Right ventricle myocardium inferior (tissue), 1 donor: Measurements from ENCODE around the gene AMPD1. TPM values are rescaled to one million over a fixed set of nuclear protein-coding genes. Genes with fewer than 3 reads are reported as not detected.

Source experiments
- ATAC-seq: fragments of 200-7000 bp; cut with Tn5 transposase; one replicate; pipeline ENCODE4 v1.9.1; 2020; ENCODE audit warnings: mild to moderate bottlenecking, moderate library complexity
- DNase-seq: peaks from one replicate; pipeline ENCODE4 v3.0.0; 2021; ENCODE audit errors: missing footprints
- intact Hi-C: fragments of 100-400 bp; cut with DNase I; formaldehyde crosslinking; loops from one replicate; pipeline ENCODE4 v1.11.0; 2022
- total RNA-seq: library from RNA; stranded (reverse); fragmentation: NEBNext Ultra II Directional; extraction: Animal tissue kit (Norgen Biotek cat#: 25700); gene quantifications from one replicate; pipeline ENCODE4 v1.2.1, GENCODE V29; 2021
- donor health status: DM: no; HTN: yes; CAD: no; lungs with severe emphysema.

AMPD1 gene
- total RNA-seq, 1 donor from 2014 or later: not detected

- DNase-seq (no peak), ATAC-seq (no peak)
- intact Hi-C loops: no loop called here
These were observed 7.9 kb upstream of the AMPD1 start for GRCh38 chr1:114703242-114703641.

GRCh38 chr1:114702737-114703136 lies 7.4 kb upstream of the AMPD1 start:
- DNase-seq (no peak), ATAC-seq (no peak)
- intact Hi-C loops: no loop called here

- DNase-seq: no peak
- intact Hi-C loops: no loop called here
- ATAC-seq: no peak
These were observed 6.6 kb upstream of the AMPD1 start for GRCh38 chr1:114701931-114702330.

- no peak for ATAC-seq
These were observed 4.8 kb upstream of the AMPD1 start for GRCh38 chr1:114700036-114700600.

GRCh38 chr1:114696810-114697209 lies 1.5 kb upstream of the AMPD1 start:
- intact Hi-C loops: no loop called here
- DNase-seq (no peak), ATAC-seq (no peak)

More at GRCh38 chr1:114700036-114700600, 4.8 kb upstream of the AMPD1 start:
- DNase-seq: no peak
- intact Hi-C loops: no loop called here

- no peak for DNase-seq
- intact Hi-C loops: no loop called here
- no peak for ATAC-seq
These were observed 621 bp downstream of the AMPD1 start for GRCh38 chr1:114694540-114695310.

- ATAC-seq (no peak), DNase-seq (no peak)
- intact Hi-C loops: no loop called here
These were observed 2.4 kb downstream of the AMPD1 start for GRCh38 chr1:114692947-114693346.

- intact Hi-C loops: no loop called here
- DNase-seq: no peak
- no peak for ATAC-seq
These were observed 4.3 kb downstream of the AMPD1 start for GRCh38 chr1:114691061-114691460.

- intact Hi-C loops: no loop called here
- DNase-seq (no peak), ATAC-seq (no peak)
These were observed 5.2 kb downstream of the AMPD1 start for GRCh38 chr1:114690148-114690547.

GRCh38 chr1:114688526-114688925 lies 6.8 kb downstream of the AMPD1 start:
- intact Hi-C loops: no loop called here
- ATAC-seq (no peak), DNase-seq (no peak)

GRCh38 chr1:114685851-114686250 lies 9.5 kb downstream of the AMPD1 start:
- intact Hi-C loops: no loop called here

GRCh38 chr1:114677691-114678090 lies 17.7 kb downstream of the AMPD1 start:
- ATAC-seq: no peak
- no peak for DNase-seq
- intact Hi-C loops: no loop called here

More at GRCh38 chr1:114685851-114686250, 9.5 kb downstream of the AMPD1 start:
- ATAC-seq (no peak), DNase-seq (no peak)

- ATAC-seq (no peak), DNase-seq (no peak)
- intact Hi-C loops: no loop called here
These were observed 19.2 kb downstream of the AMPD1 start for GRCh38 chr1:114676115-114676514.

GRCh38 chr1:114671939-114672275 lies 23.4 kb downstream of the AMPD1 start:
- no peak for ATAC-seq
- intact Hi-C loops: loop anchor here (5.0 kb wide), 2 partner anchors 90 to 325 kb away; partner anchors contain the start of gene BCAS2

GRCh38 chr1:114671011-114671938 lies 24.1 kb downstream of the AMPD1 start:
- intact Hi-C loops: loop anchor here (5.0 kb wide), 2 partner anchors 89 to 324 kb away; partner anchors contain the start of gene BCAS2
- DNase-seq: no peak
- no peak for ATAC-seq

More at GRCh38 chr1:114671939-114672275, 23.4 kb downstream of the AMPD1 start:
- DNase-seq: no peak

- DNase-seq (peak; percentile 95), ATAC-seq (peak; percentile 100)
- intact Hi-C loops: loop anchor here (5.0 kb wide), 2 partner anchors 88 to 323 kb away; partner anchors contain the start of gene BCAS2
These were observed 25.0 kb downstream of the AMPD1 start for GRCh38 chr1:114670083-114671010.

- ATAC-seq (peak; percentile 66), DNase-seq (no peak)
- intact Hi-C loops: loop anchor here (2.0 to 5.0 kb wide), 3 partner anchors 87 to 322 kb away; partner anchors contain the start of gene BCAS2
These were observed 25.7 kb downstream of the AMPD1 start, which contains the start of gene DENND2C for GRCh38 chr1:114669562-114670082. Gene DENND2C (minus strand): TSS chr1:114670049. CDS start chr1:114625984, 44,065 bp downstream.
